Hippocampal formation (tissue), 2 donors: ENCODE data around the gene POLRMT.
A peak's percentile ranks its signal among the peaks of the same experiment; 100 is the strongest.
"Not testable (repeated sequence)": the region's sequence is repeated elsewhere in the genome, so short reads cannot be mapped to it uniquely, and the experiment has no call there.

ENCODE experiments used
- DNase-seq, 2 donors: peaks; one replicate each; lab custom pipeline; 2025; lab: John Stamatoyannopoulos, UW

The POLRMT gene

DNA sequence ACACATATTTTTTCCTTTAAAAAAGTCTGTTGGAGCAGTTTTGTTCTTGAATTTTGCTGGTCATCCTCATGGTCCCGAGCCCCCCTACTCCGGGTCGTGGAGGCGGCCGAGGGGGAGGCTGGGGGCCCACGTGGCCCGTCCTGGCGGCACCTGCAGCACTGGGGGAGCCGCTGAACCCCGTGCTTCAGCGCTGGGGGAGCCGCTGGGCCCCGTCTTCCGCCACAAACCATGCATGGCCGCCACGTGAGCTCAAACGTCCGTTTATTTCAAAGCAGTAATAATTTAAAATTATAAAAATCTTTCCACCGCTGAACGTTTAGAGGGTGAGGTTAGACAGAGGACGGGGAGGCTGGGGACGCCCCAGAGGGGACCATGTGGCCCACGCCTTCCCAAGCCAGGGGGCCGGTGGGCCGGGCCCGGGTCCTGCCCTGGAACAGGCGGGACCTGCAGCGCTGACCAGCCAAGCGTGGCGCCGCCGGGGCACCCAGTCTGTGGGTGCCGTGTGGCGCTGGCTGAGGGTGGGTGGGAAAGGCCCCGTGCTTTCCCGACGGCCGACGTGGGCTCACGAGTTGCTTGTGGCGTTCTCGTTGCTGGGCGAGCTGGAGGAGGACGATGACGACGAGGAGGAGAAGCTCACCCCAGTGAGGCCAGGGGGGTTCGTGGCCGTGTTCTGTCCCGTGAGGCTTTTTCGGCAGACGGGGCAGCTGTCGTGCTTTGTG lies 14.4 kb upstream of the POLRMT start:
- no peak for DNase-seq

DNA sequence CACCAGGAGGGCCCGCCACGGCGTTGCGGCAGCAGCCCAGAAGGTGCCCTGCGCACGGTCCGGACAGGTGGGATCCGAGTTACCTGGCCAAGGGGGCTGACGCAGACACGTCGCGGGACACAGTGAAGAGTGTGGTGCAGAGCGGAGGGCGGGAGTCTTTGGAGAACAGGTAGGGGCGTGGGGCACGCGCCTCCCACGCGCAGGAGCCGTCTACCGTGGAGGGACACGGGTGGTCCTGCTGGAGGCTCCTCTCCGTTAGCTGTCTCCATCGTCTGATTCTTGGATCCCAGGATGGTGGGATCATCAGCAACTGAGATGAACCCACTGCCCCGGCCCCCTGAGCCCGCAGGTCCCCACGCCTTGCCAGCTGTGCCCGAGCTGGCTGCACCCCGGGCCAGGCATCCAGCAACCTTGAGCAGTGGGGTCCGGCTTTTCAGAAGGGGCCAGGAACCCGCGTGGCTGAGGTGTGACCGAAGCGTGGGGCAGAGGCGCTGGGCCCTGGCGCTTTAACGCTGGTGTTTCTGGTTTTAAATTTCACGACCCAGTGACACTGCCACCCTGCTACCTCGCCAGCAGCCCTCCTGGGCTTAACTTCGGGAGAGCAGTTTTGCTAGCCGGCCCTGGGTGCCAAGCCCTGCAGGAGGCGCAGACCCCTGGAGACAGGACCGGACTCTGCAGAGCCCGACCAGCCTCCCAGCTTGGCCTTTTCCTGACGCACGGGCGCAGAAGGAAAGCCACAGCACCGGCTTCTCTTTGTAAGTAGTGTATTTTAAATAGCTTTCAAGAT lies 13.6 kb upstream of the POLRMT start:
- DNase-seq = no peak

GRCh38 chr19:645912-646778 lies 12.8 kb upstream of the POLRMT start:
- no peak for DNase-seq

DNA sequence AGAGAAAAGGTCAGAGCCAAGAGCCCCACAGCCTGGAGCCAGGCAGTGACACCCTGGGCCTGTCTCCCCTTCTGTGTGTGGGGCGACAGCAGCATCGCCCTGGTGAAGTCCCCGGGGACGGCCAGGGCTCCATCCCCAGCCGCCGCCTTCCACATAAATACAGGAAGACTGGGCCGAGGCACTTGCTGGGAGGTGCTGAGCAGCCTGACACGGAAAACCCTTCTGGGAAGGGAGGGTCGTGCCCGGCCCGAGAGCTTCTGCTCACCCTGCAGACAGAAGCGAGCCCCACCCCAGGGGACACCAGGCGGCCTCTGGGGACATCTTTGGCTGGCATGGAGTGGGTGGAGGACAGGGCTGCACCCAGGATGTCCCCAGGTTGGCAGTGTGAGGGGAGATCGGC lies 11.5 kb upstream of the POLRMT start:
- no peak for DNase-seq

GRCh38 chr19:644363-644762 lies 11.0 kb upstream of the POLRMT start:
- DNase-seq = no peak

DNA sequence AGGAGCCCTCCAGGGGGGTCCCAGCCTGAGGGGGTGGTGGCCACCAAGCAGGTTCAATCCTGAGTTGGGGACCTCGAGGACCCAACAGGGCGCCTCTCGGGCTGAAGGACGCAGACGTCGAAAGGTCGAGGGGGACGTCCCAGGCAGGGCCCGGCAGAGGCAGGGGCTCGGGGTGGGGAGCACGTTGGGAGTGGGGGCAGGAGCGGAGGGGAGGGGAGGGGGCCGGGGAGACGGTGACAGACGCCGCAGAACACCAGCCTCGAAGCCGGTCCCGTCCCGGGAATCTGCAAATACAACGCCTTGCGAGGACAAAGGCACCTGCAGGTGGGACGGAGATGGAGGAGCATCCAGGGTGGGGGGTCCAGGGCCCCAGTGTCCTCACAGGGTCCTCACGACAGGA lies 10.4 kb upstream of the POLRMT start:
- no peak for DNase-seq

DNA sequence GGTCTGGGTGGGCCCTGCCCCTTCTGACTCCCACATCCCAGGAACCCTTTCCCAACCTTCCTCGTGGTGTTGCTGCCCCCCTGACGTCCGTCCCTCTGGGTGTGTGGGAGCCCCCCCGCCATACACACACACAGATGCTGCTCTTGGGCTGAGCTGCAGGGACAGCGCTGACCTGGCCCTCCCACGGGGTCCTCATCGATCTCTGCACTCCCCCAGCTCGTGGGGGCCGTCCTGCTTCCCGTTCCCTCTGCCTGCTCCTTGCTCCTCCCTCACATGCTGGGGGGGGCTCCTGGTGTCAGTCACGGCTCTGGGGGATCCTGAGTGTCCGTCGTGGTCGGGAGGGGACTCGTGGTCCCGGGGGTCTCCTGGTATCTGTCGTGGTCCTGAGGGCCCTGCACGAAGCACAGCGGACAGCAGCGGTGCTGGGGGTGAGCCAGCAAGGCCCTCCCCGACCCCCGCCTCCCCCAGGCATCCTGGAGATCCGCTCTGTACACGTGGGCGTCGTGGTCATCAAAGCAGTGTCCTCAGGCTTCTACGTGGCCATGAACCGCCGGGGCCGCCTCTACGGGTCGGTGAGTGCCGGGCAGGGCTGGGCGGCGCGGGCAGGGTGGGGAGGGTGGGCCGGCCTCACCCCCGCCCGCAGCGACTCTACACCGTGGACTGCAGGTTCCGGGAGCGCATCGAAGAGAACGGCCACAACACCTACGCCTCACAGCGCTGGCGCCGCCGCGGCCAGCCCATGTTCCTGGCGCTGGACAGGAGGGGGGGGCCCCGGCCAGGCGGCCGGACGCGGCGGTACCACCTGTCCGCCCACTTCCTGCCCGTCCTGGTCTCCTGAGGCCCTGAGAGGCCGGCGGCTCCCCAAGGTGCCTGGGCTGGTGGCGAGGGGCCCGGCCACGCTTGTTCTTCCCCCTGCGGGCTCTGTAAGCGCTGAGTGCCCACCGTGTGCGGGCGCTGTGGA lies 9.7 kb upstream of the POLRMT start:
- no peak for DNase-seq

- no peak for DNase-seq
Observed at GRCh38 chr19:641702-642101, 8.4 kb upstream of the POLRMT start.

DNA sequence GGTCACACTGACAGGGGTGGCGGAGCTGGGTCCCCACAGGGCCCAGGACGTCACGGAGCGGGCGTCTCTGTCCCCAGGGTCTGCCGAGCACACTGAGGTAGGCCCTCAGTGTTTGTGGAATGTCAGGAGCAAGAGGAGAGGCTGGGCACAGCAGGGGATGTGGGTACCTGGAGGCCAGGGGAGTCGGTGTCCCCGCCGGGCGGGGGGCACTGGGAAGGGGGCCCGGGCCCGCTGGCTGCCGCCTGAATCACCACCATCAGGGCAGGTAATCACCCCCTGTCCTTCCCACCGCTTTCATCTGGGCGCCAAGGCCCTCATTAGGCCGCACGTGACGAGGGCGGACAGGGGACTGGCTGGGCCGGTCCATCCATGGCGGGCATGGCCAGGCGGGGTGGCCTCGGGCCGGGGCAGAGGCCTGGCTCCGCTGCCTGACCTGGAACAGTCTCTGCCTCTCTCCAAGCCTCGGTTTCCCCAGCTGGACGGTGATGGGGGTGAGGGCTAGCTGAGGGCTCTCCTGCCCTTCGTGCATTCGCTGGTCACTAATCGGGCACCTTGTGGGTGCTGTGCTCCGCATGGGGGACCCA lies 7.4 kb upstream of the POLRMT start:
- no peak for DNase-seq

DNA sequence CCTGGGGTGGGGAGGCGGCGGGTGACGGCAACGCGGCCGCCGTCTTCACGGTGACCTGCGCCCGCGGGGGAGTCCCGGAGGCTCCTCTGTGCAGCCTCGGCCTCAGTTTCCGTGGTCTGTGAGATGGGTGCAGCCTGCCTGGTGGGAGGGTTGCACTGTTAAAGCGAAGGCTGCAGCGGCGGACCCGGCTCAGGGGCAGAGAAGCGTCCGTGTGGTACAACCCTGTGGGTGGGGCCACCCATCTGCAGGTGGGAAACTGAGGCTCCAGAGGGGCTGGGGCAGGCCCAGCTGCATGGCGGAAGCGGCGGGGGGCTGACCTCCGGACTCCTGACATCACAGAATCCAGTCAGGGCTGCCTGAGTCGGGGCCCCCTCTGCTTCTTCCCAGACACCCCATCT lies 6.8 kb upstream of the POLRMT start:
- no peak for DNase-seq

- DNase-seq = peak; percentile 66 to 91
Observed at GRCh38 chr19:639253-640160, 6.2 kb upstream of the POLRMT start, which contains the start of gene FGF22. FGF22 (plus strand) TSS chr19:639879; CDS start chr19:639926, 47 bp downstream.

DNA sequence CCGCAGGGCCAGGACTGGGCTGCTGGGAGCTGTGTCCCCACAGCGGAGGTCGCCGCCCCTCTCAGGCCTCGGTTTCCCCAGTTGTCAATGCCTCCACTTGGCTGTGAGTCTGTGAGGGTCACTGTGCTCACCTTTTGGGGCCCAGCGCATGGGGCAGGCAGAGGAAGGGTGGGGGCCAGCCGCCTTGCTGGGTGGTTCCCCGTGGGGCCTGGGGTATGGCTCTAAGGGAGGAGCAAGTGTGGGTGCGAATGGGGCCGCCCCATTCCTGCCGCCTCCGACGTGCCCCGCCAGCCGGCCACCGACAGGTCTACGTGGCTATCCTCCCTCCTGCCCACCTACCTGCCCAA lies 5.5 kb upstream of the POLRMT start:
- DNase-seq = no peak

- no peak for DNase-seq
Observed at GRCh38 chr19:634975-635652, 1.8 kb upstream of the POLRMT start.

- no peak for DNase-seq
Observed at GRCh38 chr19:633786-634639, 676 bp upstream of the POLRMT start.

GRCh38 chr19:632579-633067 lies 714 bp downstream of the POLRMT start:
- DNase-seq = no peak

DNA sequence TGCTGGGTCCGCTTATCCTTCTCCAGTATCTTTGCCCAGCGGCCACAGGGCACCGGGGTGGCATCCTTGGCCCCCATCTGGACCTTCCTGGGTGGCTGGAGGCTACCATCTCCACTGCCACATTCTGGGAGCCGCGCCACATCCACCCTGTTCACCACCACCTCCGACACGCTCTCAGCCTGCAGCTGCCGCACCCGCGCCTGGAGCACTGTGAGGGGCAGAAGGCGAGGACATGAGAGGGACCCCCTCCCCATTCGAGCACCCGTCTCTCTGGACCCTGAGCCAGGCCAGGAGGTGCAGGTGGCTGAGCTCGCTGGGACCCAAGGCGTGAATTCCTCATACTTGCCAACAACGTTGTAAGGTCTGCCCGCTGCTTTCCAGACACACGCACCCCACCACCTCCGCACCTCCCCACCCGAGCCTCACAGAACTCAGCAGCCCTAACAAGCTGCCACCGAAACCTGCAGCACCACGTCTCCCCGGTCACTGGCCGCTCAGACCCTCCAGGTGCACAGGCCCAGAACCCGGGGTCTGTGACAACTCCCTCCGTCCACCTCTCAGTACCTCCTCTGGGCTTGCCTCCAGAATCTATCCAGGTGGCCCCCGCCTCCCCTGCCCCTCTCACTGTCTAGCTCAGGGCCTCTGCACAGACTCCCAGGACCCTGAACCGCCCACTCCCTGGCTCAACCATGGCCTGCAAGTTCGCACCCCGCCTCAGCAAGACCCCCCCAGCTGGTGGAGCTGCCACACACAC lies 3.2 kb downstream of the POLRMT start:
- no peak for DNase-seq

- DNase-seq = not testable (repeated sequence)
Observed at GRCh38 chr19:629515-629914, 3.8 kb downstream of the POLRMT start.
